ENCODE results near the gene UNC45B. TPM values are rescaled to one million over a fixed set of nuclear protein-coding genes. Genes with fewer than 3 reads are reported as not detected.

The UNC45B gene
- total and polyA plus RNA-seq, 2 experiments from 2014 or later, result not detected

DNA sequence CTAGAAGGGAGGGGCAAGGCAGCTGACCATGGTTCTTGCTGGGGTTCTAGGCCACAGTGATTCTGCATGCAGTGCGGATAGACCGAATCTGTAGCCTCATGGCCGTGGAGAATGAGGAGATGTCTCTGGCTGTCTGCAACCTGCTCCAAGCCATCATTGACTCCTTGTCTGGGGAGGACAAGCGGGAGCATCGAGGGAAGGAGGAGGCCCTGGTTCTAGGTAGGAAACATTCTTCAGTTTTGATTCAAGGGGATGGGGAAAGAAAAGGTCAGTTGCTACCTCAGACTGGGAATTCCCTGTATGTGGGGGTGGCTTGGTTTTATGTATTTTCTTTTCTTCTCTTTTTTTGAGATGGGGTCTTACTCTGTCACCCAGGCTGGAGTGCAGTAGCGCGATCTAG is 7.6 kb downstream of the UNC45B start:
- Histone ChIP-seq H3K9me3 (ENCODE audit: low read depth) (no peaks in the 10 kb centered on the region), H4K20me1 (ENCODE audit: insufficient read depth) (no peaks in the 10 kb centered on the region), H3K9me2 (ENCODE audit: insufficient read depth) (no peaks in the 10 kb centered on the region), H3K36me3 (ENCODE audit: low read depth) (no peaks in the 10 kb centered on the region), H2AFZ (no peak overlapping the region), H3K4me2 (ENCODE audit: unreplicated experiment) (no peak overlapping the region), H3K27me3 (replicated peaks; ENCODE audit: insufficient read depth) (peaks cover 6% of the 10 kb centered on the region), H3K27ac (no peak overlapping the region), H3K9ac (no peak overlapping the region), H3K4me1 (ENCODE audit: insufficient read depth) (no peaks in the 10 kb centered on the region), H3K79me2 (ENCODE audit: insufficient read depth) (no peaks in the 10 kb centered on the region), H3F3A (ENCODE audit: insufficient read depth) (no peaks in the 10 kb centered on the region), H3K4me3 (no peak overlapping the region)
- in situ Hi-C loops (cut with MboI), result no loop called here
- 71 to 77% methylated on average over 7 of the region's 7 CpGs for WGBS, 2 experiments (ENCODE audit: low coverage in 1 of 2, low lambda C conversion rate in 2 of 2, missing lambda C conversion rate in 2 of 2)
- TF ChIP-seq EZH2 (IDR thresholded peaks at IDR 0.05; ENCODE audit: insufficient read depth, poor library complexity, severe bottlenecking), result no peak
- TF ChIP-seq EZH2phosphoT487 (IDR thresholded peaks at IDR 0.05; ENCODE audit: insufficient read depth, low read depth), result no peak
- no peak for DNase-seq

DNA sequence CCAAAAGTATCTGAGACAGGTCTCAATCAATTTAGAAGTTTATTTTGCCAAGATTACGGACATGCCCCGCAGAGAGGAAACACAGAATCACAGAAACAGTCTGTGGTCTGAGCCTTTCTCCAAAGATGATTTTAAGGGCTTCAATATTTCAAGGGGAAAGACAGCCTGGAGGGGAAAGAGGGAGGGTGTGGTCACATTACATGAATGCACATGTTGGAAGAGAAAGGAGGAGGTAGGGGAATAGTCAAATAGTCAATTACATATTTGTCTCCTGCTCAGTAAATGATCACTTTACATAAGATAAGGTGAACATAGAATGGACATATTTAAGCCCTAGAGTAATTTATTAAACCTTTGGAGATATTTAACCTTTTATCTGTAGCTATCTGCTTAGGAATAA is 12.3 kb downstream of the UNC45B start:
- in situ Hi-C loops (cut with MboI), result no loop called here
- 29 to 40% methylated on average over 2 of the region's 2 CpGs for WGBS, 2 experiments (ENCODE audit: low coverage in 1 of 2, low lambda C conversion rate in 2 of 2, missing lambda C conversion rate in 2 of 2)
- no peak for DNase-seq

DNA sequence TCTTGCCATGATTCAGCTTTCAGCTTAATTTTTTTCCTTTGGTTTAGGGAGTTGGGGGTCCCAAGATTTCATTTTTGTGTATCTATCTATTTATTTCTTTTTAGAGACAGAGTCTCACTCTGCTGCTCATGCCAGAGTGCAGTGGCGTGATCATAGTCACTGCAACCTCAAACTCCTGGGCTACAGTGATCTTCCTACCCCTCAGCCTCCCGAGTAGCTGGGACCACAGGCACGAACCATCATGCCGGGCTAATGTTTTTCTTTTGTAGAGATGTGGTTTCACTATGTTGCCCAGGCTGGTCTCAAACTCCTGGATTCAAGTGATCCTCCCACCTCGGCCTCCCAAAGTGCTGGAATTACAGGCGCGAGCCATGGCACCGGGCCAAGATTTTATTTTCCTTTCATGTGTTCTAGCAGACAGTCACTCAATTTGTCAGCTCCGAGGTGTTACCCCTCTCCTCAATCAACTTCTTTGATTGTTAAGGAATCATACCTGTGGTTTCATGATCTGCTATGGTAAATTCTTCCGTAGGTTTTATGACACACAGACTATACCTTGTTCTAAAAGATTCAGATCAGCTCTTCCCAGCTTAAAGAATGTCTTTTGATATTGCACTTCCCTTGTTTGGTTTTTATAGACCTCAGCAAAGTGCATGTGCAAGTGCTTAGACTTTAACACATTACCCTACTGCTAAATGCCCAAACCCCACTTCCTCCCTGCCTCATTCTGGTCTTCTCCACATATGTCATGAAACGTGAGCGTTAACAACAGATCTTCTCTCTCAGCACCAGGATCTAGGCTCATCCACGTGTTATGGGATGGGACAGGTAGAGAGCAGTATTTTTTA is 13.0 kb downstream of the UNC45B start:
- H3K79me2 ChIP-seq (ENCODE audit: insufficient read depth), result no peaks in the 10 kb centered on the region
- H3F3A ChIP-seq (ENCODE audit: insufficient read depth), result no peaks in the 10 kb centered on the region
- DNase-seq, result no peak
- H2AFZ ChIP-seq, result no peak overlapping the region
- TF ChIP-seq EZH2phosphoT487 (IDR thresholded peaks at IDR 0.05; ENCODE audit: insufficient read depth, low read depth) (no peak), EZH2 (IDR thresholded peaks at IDR 0.05; ENCODE audit: insufficient read depth, poor library complexity, severe bottlenecking) (no peak)
- no peaks in the 10 kb centered on the region for H3K9me3 ChIP-seq (ENCODE audit: low read depth)
- no peak overlapping the region for H3K9ac ChIP-seq
- 34 to 41% methylated on average over 13 of the region's 13 CpGs for WGBS, 2 experiments (ENCODE audit: low coverage in 1 of 2, low lambda C conversion rate in 2 of 2, missing lambda C conversion rate in 2 of 2)
- H4K20me1 ChIP-seq (ENCODE audit: insufficient read depth), result no peaks in the 10 kb centered on the region
- no peak overlapping the region for H3K4me2 ChIP-seq (ENCODE audit: unreplicated experiment)
- H3K27ac ChIP-seq, result no peak overlapping the region
- no peak overlapping the region for H3K4me3 ChIP-seq
- H3K9me2 ChIP-seq (ENCODE audit: insufficient read depth), result no peaks in the 10 kb centered on the region
- H3K36me3 ChIP-seq (ENCODE audit: low read depth), result no peaks in the 10 kb centered on the region
- in situ Hi-C loops (cut with MboI), result no loop called here
- H3K27me3 ChIP-seq (replicated peaks; ENCODE audit: insufficient read depth), result peaks cover 18% of the 10 kb centered on the region
- H3K4me1 ChIP-seq (ENCODE audit: insufficient read depth), result no peaks in the 10 kb centered on the region

More for the DNA sequence above, 12.3 kb downstream of the UNC45B start:
- no peak overlapping the region for H3K4me2 ChIP-seq (ENCODE audit: unreplicated experiment)
- no peaks in the 10 kb centered on the region for H3K4me1 ChIP-seq (ENCODE audit: insufficient read depth)
- TF ChIP-seq EZH2phosphoT487 (IDR thresholded peaks at IDR 0.05; ENCODE audit: insufficient read depth, low read depth), result no peak
- no peak for TF ChIP-seq EZH2 (IDR thresholded peaks at IDR 0.05; ENCODE audit: insufficient read depth, poor library complexity, severe bottlenecking)
- no peak overlapping the region for H3K9ac ChIP-seq
- H3K36me3 ChIP-seq (ENCODE audit: low read depth), result no peaks in the 10 kb centered on the region
- H3K79me2 ChIP-seq (ENCODE audit: insufficient read depth), result no peaks in the 10 kb centered on the region
- H3F3A ChIP-seq (ENCODE audit: insufficient read depth), result no peaks in the 10 kb centered on the region
- no peak overlapping the region for H3K27ac ChIP-seq
- no peaks in the 10 kb centered on the region for H4K20me1 ChIP-seq (ENCODE audit: insufficient read depth)
- no peak overlapping the region for H2AFZ ChIP-seq
- no peaks in the 10 kb centered on the region for H3K9me2 ChIP-seq (ENCODE audit: insufficient read depth)
- H3K9me3 ChIP-seq (ENCODE audit: low read depth), result no peaks in the 10 kb centered on the region
- H3K4me3 ChIP-seq, result no peak overlapping the region
- H3K27me3 ChIP-seq (replicated peaks; ENCODE audit: insufficient read depth), result peaks cover 18% of the 10 kb centered on the region

DNA sequence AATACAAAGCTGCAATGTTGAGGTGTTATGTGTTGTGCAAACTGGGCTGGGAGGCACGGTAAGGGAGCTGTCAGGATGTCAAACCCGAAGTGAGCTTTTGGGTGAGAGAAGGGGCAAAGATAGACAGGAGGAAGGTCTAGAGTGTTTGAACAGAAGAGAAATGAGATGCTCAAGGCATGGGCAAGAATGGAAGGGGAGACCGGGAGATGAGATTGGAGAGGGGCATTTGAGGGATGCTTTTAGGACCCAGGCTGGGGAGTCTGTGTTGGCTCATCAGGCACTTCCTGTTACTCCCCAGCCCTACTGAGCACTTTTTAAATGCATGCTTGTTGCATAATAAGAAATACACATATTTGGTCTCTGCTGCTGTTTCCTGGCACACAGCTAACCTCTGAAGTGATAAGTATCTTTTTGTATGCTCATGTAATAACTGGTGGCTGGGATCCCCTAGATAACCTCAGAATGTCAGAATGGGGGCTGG is 13.7 kb downstream of the UNC45B start:
- peaks cover 18% of the 10 kb centered on the region for H3K27me3 ChIP-seq (replicated peaks; ENCODE audit: insufficient read depth)
- 52 to 54% methylated on average over 3 of the region's 3 CpGs for WGBS, 2 experiments (ENCODE audit: low coverage in 1 of 2, low lambda C conversion rate in 2 of 2, missing lambda C conversion rate in 2 of 2)
- no peak overlapping the region for H2AFZ ChIP-seq
- H3K9me2 ChIP-seq (ENCODE audit: insufficient read depth), result no peaks in the 10 kb centered on the region
- H3K9me3 ChIP-seq (ENCODE audit: low read depth), result no peaks in the 10 kb centered on the region
- no peaks in the 10 kb centered on the region for H4K20me1 ChIP-seq (ENCODE audit: insufficient read depth)
- no peak for DNase-seq
- no peaks in the 10 kb centered on the region for H3F3A ChIP-seq (ENCODE audit: insufficient read depth)
- no peak overlapping the region for H3K4me3 ChIP-seq
- in situ Hi-C loops (cut with MboI), result no loop called here
- TF ChIP-seq EZH2 (IDR thresholded peaks at IDR 0.05; ENCODE audit: insufficient read depth, poor library complexity, severe bottlenecking) (no peak), EZH2phosphoT487 (IDR thresholded peaks at IDR 0.05; ENCODE audit: insufficient read depth, low read depth) (no peak)
- H3K36me3 ChIP-seq (ENCODE audit: low read depth), result no peaks in the 10 kb centered on the region
- no peak overlapping the region for H3K4me2 ChIP-seq (ENCODE audit: unreplicated experiment)
- no peaks in the 10 kb centered on the region for H3K4me1 ChIP-seq (ENCODE audit: insufficient read depth)
- no peak overlapping the region for H3K27ac ChIP-seq
- H3K79me2 ChIP-seq (ENCODE audit: insufficient read depth), result no peaks in the 10 kb centered on the region
- H3K9ac ChIP-seq, result no peak overlapping the region

All from GM23248 (cell line).